A673 (cell line): ENCODE measurements around the gene TNFAIP6. TPM values are rescaled to one million over a fixed set of nuclear protein-coding genes. Genes with fewer than 3 reads are reported as not detected.
A peak's percentile ranks its signal among the peaks of the same experiment; 100 is the strongest.

Experiments used
- BruUV-seq: library from RNA; stranded (reverse); fragments of 400-500 nt; replicated peaks from 2 replicates; lab custom pipeline; 2021; lab: Mats Ljungman, UMichigan
- CTCF ChIA-PET: fragments of 300-600 bp; sonication (Branson Sonifier 250); formaldehyde crosslinking; loops from one replicate; lab custom pipeline; 2022; ENCODE audit warnings: antibody characterized with exemption; lab: Charles Lee
- POLR2A ChIA-PET: fragments of 300-600 bp; sonication (Branson Sonifier 250); formaldehyde crosslinking; loops from one replicate; lab custom pipeline; 2022; ENCODE audit warnings: antibody characterized with exemption; ENCODE audit not compliant: low non-redundant PET; lab: Charles Lee
- DNase-seq: peaks from one replicate; pipeline ENCODE4 v3.0.0-alpha.2; 2015; ENCODE audit warnings: low spot score
- H3K27ac ChIP-seq: fragments of 200-600 bp; sonication (generic); 2 replicates; pipeline ENCODE4 v1.5.1; 2016; ENCODE audit warnings: mixed run types, low read depth, mild to moderate bottlenecking, mixed read lengths, antibody characterized with exemption, low read length; ENCODE audit not compliant: poor library complexity, severe bottlenecking
- H3K27me3 ChIP-seq: fragments of 200-600 bp; sonication (generic); replicated peaks from 2 replicates; pipeline ENCODE4 v1.6.1; 2017; ENCODE audit warnings: mixed run types, low read depth, mild to moderate bottlenecking, mixed read lengths, antibody characterized with exemption, low read length; ENCODE audit not compliant: insufficient read depth, poor library complexity
- H3K36me3 ChIP-seq: fragments of 200-600 bp; sonication (generic); 2 replicates; pipeline ENCODE4 v1.6.1; 2016; ENCODE audit warnings: mixed run types, mild to moderate bottlenecking, mixed read lengths, antibody characterized with exemption, low read length; ENCODE audit not compliant: insufficient read depth, poor library complexity, severe bottlenecking
- H3K4me1 ChIP-seq: fragments of 200-600 bp; sonication (generic); 2 replicates; pipeline ENCODE4 v1.6.1; 2017; ENCODE audit warnings: mixed run types, mild to moderate bottlenecking, mixed read lengths, antibody characterized with exemption, low read length; ENCODE audit not compliant: insufficient read depth, poor library complexity, severe bottlenecking
- H3K4me3 ChIP-seq: fragments of 200-600 bp; sonication (generic); 2 replicates; pipeline ENCODE4 v1.5.1; 2016; ENCODE audit warnings: low read depth, mixed run types, mild to moderate bottlenecking, mixed read lengths, low read length; ENCODE audit not compliant: poor library complexity, severe bottlenecking
- H3K9me3 ChIP-seq: fragments of 200-600 bp; sonication (generic); 2 replicates; pipeline ENCODE4 v1.6.1; 2016; ENCODE audit warnings: mixed run types, low read depth, mild to moderate bottlenecking, mixed read lengths, antibody characterized with exemption, low read length; ENCODE audit not compliant: poor library complexity, severe bottlenecking
- CTCF ChIP-seq: fragments of 300-800, 200-600 bp; sonication (generic); conservative IDR thresholded peaks from 2 replicates; pipeline ENCODE4 v1.5.1; 2017; ENCODE audit warnings: low read depth, mild to moderate bottlenecking, antibody characterized with exemption, low read length, moderate library complexity, mixed read lengths
- EZH2 ChIP-seq: fragments of 200-600 bp; sonication (generic); IDR thresholded peaks from 2 replicates; pipeline ENCODE4 v1.6.1; 2017; ENCODE audit warnings: borderline replicate concordance, low read depth, mild to moderate bottlenecking, mixed read lengths, antibody characterized with exemption, low read length; ENCODE audit not compliant: poor library complexity, severe bottlenecking
- intact Hi-C: fragments of 100-400 bp; cut with micrococcal nuclease; formaldehyde crosslinking; loops from one replicate; pipeline ENCODE4 v1.10.0; 2022; ENCODE audit not compliant: unreplicated experiment
- total RNA-seq: library from RNA; stranded (reverse); gene quantifications from 2 replicates; pipeline ENCODE4 v1.2.3, GENCODE V29; 2021

TNFAIP6 gene
- total RNA-seq, 1 experiment from 2014 or later = 123 TPM

- Histone ChIP-seq H3K4me3 (no peak overlapping the region), H3K36me3 (peaks cover 57% of the 10 kb centered on the region), H3K27ac (no peak overlapping the region), H3K27me3 (no peaks in the 10 kb centered on the region), H3K9me3 (no peaks in the 10 kb centered on the region), H3K4me1 (peaks cover 11% of the 10 kb centered on the region)
- POLR2A ChIA-PET = no interaction called here
- DNase-seq = no peak
- intact Hi-C loops = no loop called here
- CTCF ChIA-PET = no interaction called here
- TF ChIP-seq EZH2 = no peak
- TF ChIP-seq CTCF = no peak
- BruUV-seq = no TSS peak
Measured at GRCh38 chr2:151379169-151379568, 21.8 kb downstream of the TNFAIP6 start.

DNA sequence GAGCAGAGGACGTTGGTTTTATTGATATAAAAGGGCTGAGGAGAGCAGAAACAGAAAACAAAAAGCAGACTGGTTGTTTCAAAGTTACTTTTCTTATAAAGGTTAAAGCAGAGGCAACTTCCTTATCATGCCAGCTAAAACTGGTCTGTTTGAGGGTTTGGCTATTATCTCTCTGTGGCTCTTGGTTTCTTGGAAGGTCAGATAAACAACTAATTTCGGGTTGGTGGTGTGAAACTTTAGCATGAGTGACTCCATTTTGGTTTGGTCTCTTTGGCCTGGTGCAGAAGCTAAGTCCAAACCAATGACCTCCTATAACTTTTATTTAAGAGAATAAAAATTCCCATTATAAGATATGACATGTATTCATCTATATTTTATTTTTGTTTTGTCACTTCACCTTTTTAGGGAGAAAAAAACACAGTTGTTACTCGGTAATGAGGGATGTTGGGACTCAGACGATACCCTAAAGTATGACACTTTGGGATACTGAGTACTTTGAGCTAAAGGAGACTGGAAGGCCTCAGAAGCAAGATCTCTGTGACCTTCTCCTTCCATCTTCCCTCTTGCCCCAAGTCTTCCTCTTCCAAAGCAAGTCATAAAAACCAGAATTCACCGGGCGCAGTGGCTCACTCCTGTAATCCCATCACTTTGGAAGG is 23.3 kb downstream of the TNFAIP6 start:
- TF ChIP-seq EZH2 (no peak), CTCF (no peak)
- no peak overlapping the region for H3K4me3 ChIP-seq
- peaks cover 45% of the 10 kb centered on the region for H3K36me3 ChIP-seq
- no peaks in the 10 kb centered on the region for H3K9me3 ChIP-seq
- CTCF ChIA-PET = no interaction called here
- DNase-seq = no peak
- BruUV-seq = no TSS peak
- intact Hi-C loops = no loop called here
- no peaks in the 10 kb centered on the region for H3K27me3 ChIP-seq
- H3K27ac ChIP-seq = no peak overlapping the region
- H3K4me1 ChIP-seq = peaks cover 9% of the 10 kb centered on the region
- POLR2A ChIA-PET = no interaction called here

DNA sequence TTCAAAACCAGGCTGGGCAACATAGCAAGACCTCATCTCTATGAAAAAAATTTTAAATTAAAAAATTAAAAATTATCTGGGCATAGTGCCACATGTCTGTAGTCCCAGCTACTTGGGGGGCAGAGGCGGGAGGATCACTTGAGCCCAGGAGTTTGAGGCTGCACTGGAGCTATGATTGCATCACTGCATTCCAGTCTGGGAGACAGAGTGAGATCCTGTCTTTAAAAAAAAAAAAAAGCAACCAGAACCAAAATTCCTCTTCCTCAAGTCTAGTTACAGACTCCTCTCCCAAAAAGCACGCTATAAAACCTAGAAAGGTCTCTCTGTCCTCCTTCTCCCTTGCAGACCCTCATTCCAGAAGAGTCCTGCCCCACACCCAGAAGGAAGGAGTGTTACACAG is 23.9 kb downstream of the TNFAIP6 start:
- ChIA-PET POLR2A (no interaction called here), CTCF (no interaction called here)
- Histone ChIP-seq H3K36me3 (peaks cover 45% of the 10 kb centered on the region), H3K4me3 (no peak overlapping the region), H3K9me3 (no peaks in the 10 kb centered on the region), H3K27ac (peak overlapping the region; percentile 35), H3K27me3 (no peaks in the 10 kb centered on the region), H3K4me1 (peaks cover 9% of the 10 kb centered on the region)
- TF ChIP-seq CTCF = no peak
- no peak for TF ChIP-seq EZH2
- DNase-seq = no peak
- no TSS peak for BruUV-seq
- intact Hi-C loops = no loop called here
